SIG-M5 (cell line): Measurements from ENCODE around the gene CTBP1.

ENCODE experiments used
- DNase-seq: peaks from one replicate; lab custom pipeline; 2025; lab: John Stamatoyannopoulos, UW

Gene CTBP1

GRCh38 chr4:1195109-1195671 is 53.7 kb downstream of the CTBP1 start:
- DNase-seq: no peak

GRCh38 chr4:1194010-1194900 is 54.7 kb downstream of the CTBP1 start:
- no peak for DNase-seq

- no peak for DNase-seq
Measured at GRCh38 chr4:1193206-1194009, 55.5 kb downstream of the CTBP1 start.

GRCh38 chr4:1192493-1193205 is 56.3 kb downstream of the CTBP1 start:
- DNase-seq: no peak

- DNase-seq: no peak
Measured at GRCh38 chr4:1192091-1192492, 56.8 kb downstream of the CTBP1 start.

- DNase-seq: no peak
Measured at GRCh38 chr4:1191621-1192020, 57.3 kb downstream of the CTBP1 start.

- no peak for DNase-seq
Measured at GRCh38 chr4:1187182-1187581, 61.7 kb downstream of the CTBP1 start.

- DNase-seq: peak; percentile 5
Measured at GRCh38 chr4:1183985-1184773, 64.8 kb downstream of the CTBP1 start.

- DNase-seq: no peak
Measured at GRCh38 chr4:1182313-1182712, 66.6 kb downstream of the CTBP1 start.

GRCh38 chr4:1180663-1181062 is 68.3 kb downstream of the CTBP1 start:
- DNase-seq: no peak

- no peak for DNase-seq
Measured at GRCh38 chr4:1179976-1180375, 69.0 kb downstream of the CTBP1 start.

- DNase-seq: no peak
Measured at GRCh38 chr4:1179089-1179441, 69.9 kb downstream of the CTBP1 start.

GRCh38 chr4:1178300-1179088 is 70.4 kb downstream of the CTBP1 start:
- DNase-seq: no peak

GRCh38 chr4:1177274-1178141 is 71.4 kb downstream of the CTBP1 start:
- no peak for DNase-seq

- DNase-seq: no peak
Measured at GRCh38 chr4:1176398-1177273, 72.3 kb downstream of the CTBP1 start.

GRCh38 chr4:1175635-1176229 is 73.2 kb downstream of the CTBP1 start:
- no peak for DNase-seq

GRCh38 chr4:1174941-1175634 is 73.8 kb downstream of the CTBP1 start:
- DNase-seq: no peak
